Fibroblast of skin of abdomen (primary cell): ENCODE measurements around the gene ZER1.

Experiments used
- DNase-seq: peaks from one replicate; pipeline ENCODE4 v3.0.0-alpha.2; 2013

The ZER1 gene

GRCh38 chr9:128732576-128732975, 39.2 kb downstream of the ZER1 start:
- no peak for DNase-seq

DNA sequence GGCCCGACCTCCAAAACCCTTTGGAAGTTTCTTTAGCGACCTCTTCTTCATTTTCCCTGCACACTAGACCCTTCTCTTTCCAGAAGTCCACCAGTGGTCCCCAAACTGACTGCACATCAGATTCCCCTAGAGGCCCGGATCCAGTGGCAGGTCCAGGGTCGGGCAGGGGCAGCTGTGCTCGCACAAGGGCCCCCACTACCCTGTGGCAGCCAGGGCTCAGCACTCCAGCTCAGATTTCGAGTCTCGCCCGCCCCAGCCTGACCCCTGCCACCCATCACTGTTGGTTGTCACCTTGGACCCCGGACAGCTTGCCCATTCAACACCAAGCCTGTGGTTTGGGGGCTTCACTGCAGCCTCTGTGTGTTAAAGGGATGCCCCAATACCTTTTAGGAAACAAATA, 40.0 kb downstream of the ZER1 start:
- DNase-seq = no peak

- DNase-seq = no peak
These were observed 40.6 kb downstream of the ZER1 start for GRCh38 chr9:128731093-128731492.

GRCh38 chr9:128729766-128730517, 41.8 kb downstream of the ZER1 start:
- no peak for DNase-seq

DNA sequence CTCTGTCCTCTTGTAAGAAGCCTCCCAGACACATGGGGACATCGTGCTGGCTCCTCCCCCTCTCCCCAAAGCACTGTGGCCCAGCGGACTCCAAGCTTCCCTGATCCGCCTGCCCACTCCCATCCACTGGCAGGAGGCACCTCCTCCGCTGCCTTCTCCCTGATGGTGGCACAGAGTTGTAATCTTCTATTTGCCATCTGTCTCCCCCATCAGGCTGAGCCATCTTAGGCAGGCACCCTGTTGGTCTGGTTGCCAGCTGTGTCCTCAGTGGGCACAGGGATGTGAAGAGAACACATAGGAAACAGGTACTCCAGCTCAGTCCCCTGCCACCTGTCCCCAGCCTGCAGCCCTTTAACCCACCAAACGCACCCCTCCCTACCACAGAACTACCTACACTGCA, 42.4 kb downstream of the ZER1 start:
- no peak for DNase-seq

- DNase-seq = no peak
These were observed 43.4 kb downstream of the ZER1 start for GRCh38 chr9:128728298-128728697.

DNA sequence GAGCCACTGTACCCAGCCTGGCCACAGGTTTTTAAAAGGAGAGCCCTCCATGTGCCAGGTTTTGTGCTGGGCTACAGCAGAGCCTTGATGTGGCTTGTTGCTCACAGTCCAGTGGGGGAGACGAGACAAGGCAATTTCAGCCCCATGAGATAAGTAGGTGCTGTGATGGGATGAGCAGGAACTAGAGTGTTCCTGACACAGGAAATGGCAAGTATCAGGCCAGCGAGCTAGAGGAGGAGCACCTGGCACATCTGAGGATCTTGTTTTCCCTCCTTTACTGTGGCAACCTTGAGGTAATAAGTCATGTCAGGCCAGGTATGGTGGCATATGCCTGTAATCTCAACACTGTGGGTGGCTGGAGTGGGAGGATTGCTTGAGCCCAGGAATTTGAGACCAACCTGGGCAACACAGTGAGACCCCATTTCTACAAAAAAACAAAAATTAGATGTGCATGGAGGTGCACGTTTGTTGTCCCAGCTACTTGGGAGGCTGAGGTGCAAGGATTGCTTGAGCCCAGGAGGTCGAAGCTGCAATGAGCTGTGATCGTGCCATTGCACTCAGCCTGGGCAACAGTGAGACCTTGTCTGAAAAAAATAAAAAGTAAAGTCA, 44.0 kb downstream of the ZER1 start:
- DNase-seq = no peak

DNA sequence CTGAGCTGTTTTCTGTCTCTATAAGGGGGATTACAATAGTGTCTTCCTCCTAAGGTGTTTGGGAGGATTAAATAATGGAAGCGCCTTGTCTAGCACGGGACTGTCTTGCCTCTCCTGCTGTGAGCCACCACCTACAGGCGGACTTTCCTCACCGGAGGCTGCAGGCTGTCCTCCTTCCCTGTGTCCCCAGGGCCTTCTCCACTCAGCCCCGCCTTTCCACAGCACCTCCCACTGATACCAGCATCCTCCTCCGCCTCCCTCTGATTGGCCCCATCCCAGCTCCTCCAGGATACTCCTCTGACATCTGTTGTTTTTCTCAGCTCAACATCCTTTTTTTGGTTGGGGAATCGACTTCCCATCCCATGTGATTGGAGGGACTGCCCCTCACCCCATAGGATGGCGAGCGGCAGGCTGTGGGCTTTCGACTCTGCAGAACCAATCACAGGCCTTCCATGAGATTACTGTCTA, 46.9 kb downstream of the ZER1 start:
- peak; percentile 69 for DNase-seq

DNA sequence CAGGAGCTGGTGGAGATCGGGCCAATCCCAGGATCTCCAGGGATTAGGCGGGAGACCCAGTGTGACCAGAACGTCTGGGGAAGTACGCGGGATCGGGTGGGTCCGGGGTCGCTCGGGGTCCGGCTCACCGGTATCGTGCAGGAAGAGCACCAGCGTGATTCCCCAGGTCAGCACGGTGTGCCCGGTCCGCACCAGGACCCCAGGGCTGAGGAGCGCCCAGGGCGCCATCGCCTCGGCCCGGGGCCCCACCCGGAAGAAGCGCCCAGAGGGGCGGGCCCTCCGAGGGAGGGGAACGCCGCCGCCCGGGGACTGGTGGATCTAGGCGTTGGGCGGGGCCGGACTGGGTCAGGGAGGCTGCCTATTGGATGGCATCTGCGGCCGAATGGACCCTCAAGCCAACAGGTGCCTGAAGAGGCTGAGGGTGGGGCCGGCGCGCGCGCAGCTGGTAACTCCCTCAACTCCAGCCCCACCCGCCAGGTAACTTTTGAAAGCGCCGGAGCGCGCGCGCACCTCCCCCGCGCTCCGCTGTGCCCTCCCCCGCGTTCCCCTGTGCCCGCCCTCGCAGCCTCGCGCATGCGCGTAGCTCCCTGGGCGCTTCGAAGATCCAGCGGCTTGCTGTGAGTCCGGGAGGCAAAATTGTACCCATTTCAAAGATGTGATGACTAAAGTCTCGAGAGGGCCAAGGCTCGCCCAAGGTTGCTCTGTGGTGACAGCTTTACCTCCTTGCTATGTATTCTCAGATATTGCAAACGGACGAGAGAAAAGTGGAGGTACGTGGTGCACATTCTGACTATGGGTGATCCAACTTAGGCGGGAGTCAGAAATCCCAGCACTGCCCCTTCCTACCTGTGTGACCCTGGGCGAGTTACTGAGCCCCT, 47.6 kb downstream of the ZER1 start, which contains the start of gene ZDHHC12:
TSS of gene ZDHHC12 (minus strand) at position 262 of the 878 bp plus-strand sequence. CDS start at position 228, 34 bp downstream.
- peak; percentile 90 for DNase-seq

- no peak for DNase-seq
These were observed 48.3 kb downstream of the ZER1 start for GRCh38 chr9:128723352-128723865.

GRCh38 chr9:128722380-128723351, 49.1 kb downstream of the ZER1 start:
- DNase-seq = no peak

DNA sequence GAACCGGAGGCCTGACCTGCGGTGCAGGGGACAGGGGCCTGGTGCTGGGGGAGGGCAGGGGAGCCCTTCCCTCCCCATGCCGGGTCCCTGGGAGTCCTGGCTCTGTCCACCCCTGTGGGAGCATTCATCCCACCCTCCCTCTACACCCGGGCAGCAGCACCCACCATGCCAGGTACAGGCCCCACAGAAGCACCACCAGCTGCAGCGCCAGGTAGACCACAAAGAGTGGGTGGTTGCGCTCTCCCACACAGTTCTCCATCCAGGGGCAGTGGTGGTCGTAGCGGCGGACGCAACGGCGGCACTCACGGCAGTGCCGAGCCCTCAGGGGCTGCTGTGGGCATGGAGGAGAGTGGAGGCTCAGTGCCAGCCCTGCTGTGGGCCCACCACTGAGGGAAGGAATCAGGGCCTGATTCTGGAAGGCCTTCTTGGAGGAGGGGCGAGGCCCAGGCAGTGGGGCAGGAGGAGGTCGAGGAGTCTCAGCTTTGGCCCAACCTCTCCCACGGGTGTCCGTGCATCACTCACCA, 50.2 kb downstream of the ZER1 start:
- DNase-seq = no peak

DNA sequence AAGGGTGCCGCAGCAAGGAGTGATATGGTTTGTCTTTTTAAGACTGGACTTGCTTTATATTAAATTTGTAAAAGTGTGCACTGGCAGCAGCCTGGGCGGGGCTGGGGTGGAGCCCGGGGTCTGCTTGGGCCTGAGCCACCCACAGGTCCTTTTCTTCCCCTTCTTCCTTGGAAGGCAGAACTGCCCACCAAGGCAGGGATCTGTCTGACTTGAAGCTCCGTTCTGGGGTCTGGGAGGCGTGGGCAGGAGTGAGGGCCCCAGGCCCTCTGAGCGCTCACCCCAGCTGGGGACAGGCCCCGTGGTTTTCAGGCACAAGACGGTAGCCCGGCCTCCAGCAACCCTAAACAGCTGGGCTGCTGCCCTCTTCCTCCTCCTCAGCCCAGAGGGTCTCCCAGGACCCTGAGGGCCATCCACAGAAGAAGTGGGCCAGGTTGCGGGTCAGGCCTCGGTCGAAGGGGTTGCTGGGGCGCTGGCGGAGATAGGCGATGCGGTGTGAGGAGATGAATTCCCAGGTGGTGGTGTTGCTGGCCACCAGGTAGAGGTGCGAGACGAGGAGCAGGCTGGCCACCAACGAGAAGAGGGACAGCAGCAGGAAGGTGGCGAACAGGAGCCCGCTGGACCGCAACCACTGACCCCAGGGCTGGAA, 50.8 kb downstream of the ZER1 start:
- DNase-seq = no peak

- DNase-seq = no peak
These were observed 51.7 kb downstream of the ZER1 start for GRCh38 chr9:128719919-128720605.

GRCh38 chr9:128718475-128718874, 53.3 kb downstream of the ZER1 start:
- no peak for DNase-seq

DNA sequence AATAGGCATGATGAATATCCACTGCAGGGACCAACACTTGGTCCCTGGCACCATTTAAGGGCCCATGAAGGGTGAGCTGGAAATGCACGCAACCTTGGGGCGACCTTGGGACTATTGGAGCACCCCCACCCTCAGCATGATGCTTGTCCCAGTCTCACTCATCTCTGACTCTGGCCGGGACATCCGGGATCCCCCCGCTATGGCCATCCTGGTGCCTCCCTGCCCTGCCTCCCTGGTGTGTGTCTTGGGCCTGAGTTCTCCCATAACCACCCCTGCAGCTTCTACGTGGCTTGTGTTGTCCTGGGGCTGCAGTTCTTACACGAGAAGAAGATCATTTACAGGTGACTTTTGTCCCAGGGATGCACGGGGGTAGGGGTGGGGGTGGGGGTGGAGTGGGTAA, 53.7 kb downstream of the ZER1 start:
- DNase-seq = no peak

DNA sequence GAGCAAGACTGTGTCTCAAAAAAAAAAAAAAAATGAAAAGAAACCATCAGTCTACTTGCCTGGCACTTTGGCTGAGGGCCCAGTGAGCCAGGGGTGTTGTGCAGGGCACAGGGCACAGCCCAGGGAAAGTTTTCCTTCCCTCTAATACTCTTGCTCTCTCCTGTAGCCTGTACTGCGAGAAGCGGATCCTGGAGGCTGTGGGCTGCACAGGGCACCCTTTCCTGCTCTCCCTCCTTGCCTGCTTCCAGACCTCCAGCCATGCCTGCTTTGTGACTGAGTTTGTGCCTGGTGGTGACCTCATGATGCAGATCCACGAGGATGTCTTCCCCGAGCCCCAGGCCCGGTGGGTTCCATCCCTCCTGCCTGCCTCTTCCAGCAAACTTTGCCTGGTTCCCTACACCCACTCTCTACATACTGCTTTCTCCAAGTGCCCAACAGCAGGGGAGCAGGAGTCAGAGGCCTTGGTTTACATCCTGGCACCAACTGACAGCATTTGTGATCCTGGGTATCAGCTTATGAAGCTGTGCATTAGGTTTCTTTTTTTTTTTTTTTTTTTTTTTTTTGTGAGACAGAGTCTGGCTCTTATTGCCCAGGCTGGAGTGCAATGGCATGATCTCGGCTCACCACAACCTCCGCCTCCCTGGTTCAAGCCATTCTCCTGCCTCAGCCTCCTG, 55.0 kb downstream of the ZER1 start:
- DNase-seq = no peak

DNA sequence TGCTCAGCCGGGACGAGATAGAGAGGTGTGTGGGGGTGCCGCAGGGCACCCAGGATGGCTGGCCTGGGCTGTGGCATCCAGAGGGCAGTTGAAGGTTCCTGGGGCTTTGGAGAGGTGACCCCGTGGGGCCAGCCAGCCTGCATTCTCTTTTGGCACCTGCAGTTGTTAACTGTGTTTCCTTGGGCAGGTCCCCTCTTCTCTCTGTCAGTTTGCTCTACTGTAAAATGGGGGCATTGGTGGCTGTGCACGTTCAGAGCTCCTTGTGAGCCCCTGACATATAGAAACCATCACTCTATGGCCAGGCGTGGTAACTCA, 56.3 kb downstream of the ZER1 start:
- no peak for DNase-seq

GRCh38 chr9:128714586-128715435, 56.9 kb downstream of the ZER1 start:
- DNase-seq = no peak
